HepG2 (cell line): ENCODE results near the gene ODC1. TPM values are rescaled to one million over a fixed set of nuclear protein-coding genes. Genes with fewer than 3 reads are reported as not detected.

Experiments
- ATF7-NPFF ChIP-seq: sonication (generic); formaldehyde crosslinking; IDR thresholded peaks from 2 replicates; pipeline ENCODE4 v1.8.1; 2023; ENCODE audit warnings: mild to moderate bottlenecking, low read depth, missing genetic modification reagents, moderate library complexity
- ATM ChIP-seq: fragments of 450-650 bp; IDR thresholded peaks from 2 replicates; pipeline ENCODE4 v1.7.1; 2017; ENCODE audit warnings: mild to moderate bottlenecking, borderline replicate concordance
- ERF ChIP-seq: IDR thresholded peaks from 2 replicates; pipeline ENCODE4 v1.6.1; 2018; ENCODE audit warnings: missing biosample characterization, missing genetic modification reagents
- HNF4A ChIP-seq: sonication (generic); formaldehyde crosslinking; IDR thresholded peaks from 2 replicates; pipeline ENCODE4 v1.4.0; 2020; ENCODE audit warnings: missing genetic modification reagents
- HNF4G ChIP-seq, 2 experiments: sonication (generic) in 1 of 2; formaldehyde crosslinking in 1 of 2; IDR thresholded peaks; 2 replicates each; pipeline versions ENCODE4 v1.4.0 to v1.6.1; 2011 to 2020; ENCODE audit warnings: borderline replicate concordance in 2 of 2, low read depth in 2 of 2, mild to moderate bottlenecking in 2 of 2, low read length in 1 of 2, missing genetic modification reagents in 1 of 2, moderate library complexity in 1 of 2
- KAT8 ChIP-seq: IDR thresholded peaks from 2 replicates; pipeline ENCODE4 v1.6.1; 2016; ENCODE audit warnings: missing genetic modification reagents, missing compliant biosample characterization
- NONO ChIP-seq, 2 experiments: fragments of 450-650 bp in 1 of 2; sonication (generic) in 1 of 2; formaldehyde crosslinking in 1 of 2; IDR thresholded peaks in 1 of 2; conservative IDR thresholded peaks in 1 of 2; 2 replicates each; pipeline versions ENCODE4 v1.6.1 to v1.8.0; 2017 to 2022; ENCODE audit warnings: mild to moderate bottlenecking in 1 of 2, missing genetic modification reagents in 1 of 2, moderate library complexity in 1 of 2
- POLR2G ChIP-seq: fragments of 200-400 bp; formaldehyde crosslinking; IDR thresholded peaks from 2 replicates; pipeline ENCODE4 v1.6.1; 2018; ENCODE audit warnings: mild to moderate bottlenecking, low read depth, low read length, moderate library complexity
- RFXAP ChIP-seq: sonication (generic); formaldehyde crosslinking; IDR thresholded peaks from 2 replicates; pipeline ENCODE4 v1.4.0; 2020; ENCODE audit warnings: missing genetic modification reagents, borderline replicate concordance
- SP4 ChIP-seq: sonication (generic); formaldehyde crosslinking; IDR thresholded peaks from 2 replicates; pipeline ENCODE4 v1.8.1; 2023; ENCODE audit warnings: mild to moderate bottlenecking, missing genetic modification reagents
- TEAD3 ChIP-seq: optimal IDR thresholded peaks from 2 replicates; pipeline ENCODE3; 2016; ENCODE audit warnings: borderline replicate concordance
- TGIF2 ChIP-seq: IDR thresholded peaks from 2 replicates; pipeline ENCODE4 v1.6.1; 2016; ENCODE audit warnings: control low read depth, missing compliant biosample characterization
- YY1 ChIP-seq: IDR thresholded peaks from 2 replicates; pipeline ENCODE4 v1.6.1; 2011; ENCODE audit warnings: low read length, low read depth, moderate library complexity, mild to moderate bottlenecking; ENCODE audit not compliant: insufficient read depth, insufficient replicate concordance
- ZFP41 ChIP-seq: sonication (generic); formaldehyde crosslinking; IDR thresholded peaks from 2 replicates; pipeline ENCODE4 v1.4.0; 2020; ENCODE audit warnings: mild to moderate bottlenecking, missing genetic modification reagents, borderline replicate concordance
- ZNF264 ChIP-seq: sonication (generic); formaldehyde crosslinking; IDR thresholded peaks from 2 replicates; pipeline ENCODE4 v1.4.0; 2020; ENCODE audit warnings: missing genetic modification reagents
- ZNF337 ChIP-seq: sonication (generic); formaldehyde crosslinking; IDR thresholded peaks from 2 replicates; pipeline ENCODE4 v1.5.1; 2020; ENCODE audit warnings: missing genetic modification reagents, low read depth, mild to moderate bottlenecking, borderline replicate concordance
- ZNF720 ChIP-seq: sonication (generic); formaldehyde crosslinking; IDR thresholded peaks from 2 replicates; pipeline ENCODE4 v1.4.0; 2020; ENCODE audit warnings: missing genetic modification reagents
- polyA plus RNA-seq, 8 experiments: library from polyadenylated mRNA; depleted of rRNA in 3 of 8; stranded (reverse) in 7 of 8; unstranded in 1 of 8; fragments of >200 nt; fragmentation: Illumina TruSeq in 4 of 8; extraction: Trizol in 4 of 8; gene quantifications; 2 replicates each; pipeline versions ENCODE4 v1.2.1 to v1.2.3, GENCODE V29; 2011 to 2016; ENCODE audit warnings: low read depth in 4 of 8, missing spikeins in 1 of 8, mixed read lengths in 1 of 8; ENCODE audit not compliant: insufficient read depth in 1 of 8
- total RNA-seq, 5 experiments: library from RNA; depleted of rRNA; stranded (reverse); fragments of >200 nt; fragmentation: Illumina TruSeq; extraction: Trizol; gene quantifications; 2 replicates each; pipeline ENCODE4 v1.2.3, GENCODE V29; 2016; ENCODE audit warnings: low read depth in 1 of 5
- TF ChIP-seq, protein P1 (sequence below): sonication (generic); formaldehyde crosslinking; IDR thresholded peaks from 2 replicates; pipeline ENCODE4 v1.4.0; 2020; ENCODE audit warnings: mild to moderate bottlenecking, missing genetic modification reagents
- TF ChIP-seq, protein P2 (sequence below): sonication (generic); formaldehyde crosslinking; IDR thresholded peaks from 2 replicates; pipeline ENCODE4 v1.5.0; 2020; ENCODE audit warnings: mild to moderate bottlenecking, missing genetic modification reagents
- TF ChIP-seq, protein P3 (sequence below): sonication (generic); formaldehyde crosslinking; IDR thresholded peaks from 2 replicates; pipeline ENCODE4; 2020; ENCODE audit warnings: missing genetic modification reagents, mild to moderate bottlenecking, borderline replicate concordance

The ODC1 gene
- total and polyA plus RNA-seq, 2 of the 13 experiments (the other 11 are each of a cell fraction or from before 2014, with no cell fraction given) = 142 to 371 TPM

DNA sequence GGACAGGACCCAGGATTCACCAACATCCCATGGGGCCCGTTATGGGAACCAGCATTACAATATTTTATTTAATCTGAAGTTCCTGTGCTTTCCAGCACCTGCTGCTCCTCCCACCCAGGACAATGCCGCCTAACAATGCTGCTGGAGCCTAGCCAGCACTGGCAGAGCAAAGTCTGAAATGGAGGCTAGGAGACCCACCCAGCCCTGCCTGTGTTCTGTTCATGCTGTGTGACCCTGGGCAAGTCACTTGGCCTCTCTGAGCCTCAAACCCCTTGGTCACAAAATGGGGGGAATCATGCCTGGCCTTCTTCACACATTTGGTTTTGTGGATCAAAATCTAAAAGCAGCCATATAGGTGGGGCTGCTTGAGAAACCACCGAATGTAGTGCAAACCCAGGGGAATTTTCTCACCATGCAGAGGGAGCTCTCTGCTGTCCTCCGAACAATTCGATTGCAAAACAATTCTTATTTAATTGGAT lies 38.5 kb upstream of the ODC1 start (continued):
- TF ChIP-seq, protein P1, sequence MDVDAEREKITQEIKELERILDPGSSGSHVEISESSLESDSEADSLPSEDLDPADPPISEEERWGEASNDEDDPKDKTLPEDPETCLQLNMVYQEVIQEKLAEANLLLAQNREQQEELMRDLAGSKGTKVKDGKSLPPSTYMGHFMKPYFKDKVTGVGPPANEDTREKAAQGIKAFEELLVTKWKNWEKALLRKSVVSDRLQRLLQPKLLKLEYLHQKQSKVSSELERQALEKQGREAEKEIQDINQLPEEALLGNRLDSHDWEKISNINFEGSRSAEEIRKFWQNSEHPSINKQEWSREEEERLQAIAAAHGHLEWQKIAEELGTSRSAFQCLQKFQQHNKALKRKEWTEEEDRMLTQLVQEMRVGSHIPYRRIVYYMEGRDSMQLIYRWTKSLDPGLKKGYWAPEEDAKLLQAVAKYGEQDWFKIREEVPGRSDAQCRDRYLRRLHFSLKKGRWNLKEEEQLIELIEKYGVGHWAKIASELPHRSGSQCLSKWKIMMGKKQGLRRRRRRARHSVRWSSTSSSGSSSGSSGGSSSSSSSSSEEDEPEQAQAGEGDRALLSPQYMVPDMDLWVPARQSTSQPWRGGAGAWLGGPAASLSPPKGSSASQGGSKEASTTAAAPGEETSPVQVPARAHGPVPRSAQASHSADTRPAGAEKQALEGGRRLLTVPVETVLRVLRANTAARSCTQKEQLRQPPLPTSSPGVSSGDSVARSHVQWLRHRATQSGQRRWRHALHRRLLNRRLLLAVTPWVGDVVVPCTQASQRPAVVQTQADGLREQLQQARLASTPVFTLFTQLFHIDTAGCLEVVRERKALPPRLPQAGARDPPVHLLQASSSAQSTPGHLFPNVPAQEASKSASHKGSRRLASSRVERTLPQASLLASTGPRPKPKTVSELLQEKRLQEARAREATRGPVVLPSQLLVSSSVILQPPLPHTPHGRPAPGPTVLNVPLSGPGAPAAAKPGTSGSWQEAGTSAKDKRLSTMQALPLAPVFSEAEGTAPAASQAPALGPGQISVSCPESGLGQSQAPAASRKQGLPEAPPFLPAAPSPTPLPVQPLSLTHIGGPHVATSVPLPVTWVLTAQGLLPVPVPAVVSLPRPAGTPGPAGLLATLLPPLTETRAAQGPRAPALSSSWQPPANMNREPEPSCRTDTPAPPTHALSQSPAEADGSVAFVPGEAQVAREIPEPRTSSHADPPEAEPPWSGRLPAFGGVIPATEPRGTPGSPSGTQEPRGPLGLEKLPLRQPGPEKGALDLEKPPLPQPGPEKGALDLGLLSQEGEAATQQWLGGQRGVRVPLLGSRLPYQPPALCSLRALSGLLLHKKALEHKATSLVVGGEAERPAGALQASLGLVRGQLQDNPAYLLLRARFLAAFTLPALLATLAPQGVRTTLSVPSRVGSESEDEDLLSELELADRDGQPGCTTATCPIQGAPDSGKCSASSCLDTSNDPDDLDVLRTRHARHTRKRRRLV (CRISPR knock-in tag) = peak; percentile 36; the same call in 1 of the 2 replicates
- TF ChIP-seq ATM = no peak
- TF ChIP-seq HNF4A (CRISPR knock-in tag) = peak; percentile 33
- TF ChIP-seq ZNF720 (CRISPR knock-in tag) = no peak
- peak; percentile 71 for TF ChIP-seq HNF4G (IDR thresholded peaks at IDR 0.05; ENCODE audit: borderline replicate concordance, low read depth, low read length)
- no peak for TF ChIP-seq HNF4G (CRISPR knock-in tag; IDR thresholded peaks at IDR 0.05; ENCODE audit: borderline replicate concordance, low read depth)
- TF ChIP-seq, protein P2, sequence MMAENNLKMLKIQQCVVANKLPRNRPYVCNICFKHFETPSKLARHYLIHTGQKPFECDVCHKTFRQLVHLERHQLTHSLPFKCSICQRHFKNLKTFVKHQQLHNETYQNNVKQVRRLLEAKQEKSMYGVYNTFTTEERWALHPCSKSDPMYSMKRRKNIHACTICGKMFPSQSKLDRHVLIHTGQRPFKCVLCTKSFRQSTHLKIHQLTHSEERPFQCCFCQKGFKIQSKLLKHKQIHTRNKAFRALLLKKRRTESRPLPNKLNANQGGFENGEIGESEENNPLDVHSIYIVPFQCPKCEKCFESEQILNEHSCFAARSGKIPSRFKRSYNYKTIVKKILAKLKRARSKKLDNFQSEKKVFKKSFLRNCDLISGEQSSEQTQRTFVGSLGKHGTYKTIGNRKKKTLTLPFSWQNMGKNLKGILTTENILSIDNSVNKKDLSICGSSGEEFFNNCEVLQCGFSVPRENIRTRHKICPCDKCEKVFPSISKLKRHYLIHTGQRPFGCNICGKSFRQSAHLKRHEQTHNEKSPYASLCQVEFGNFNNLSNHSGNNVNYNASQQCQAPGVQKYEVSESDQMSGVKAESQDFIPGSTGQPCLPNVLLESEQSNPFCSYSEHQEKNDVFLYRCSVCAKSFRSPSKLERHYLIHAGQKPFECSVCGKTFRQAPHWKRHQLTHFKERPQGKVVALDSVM (CRISPR knock-in tag) = peak; percentile 83
- no peak for TF ChIP-seq ZNF264 (CRISPR knock-in tag)
- TF ChIP-seq ATF7-NPFF (CRISPR knock-in tag) = no peak
- TF ChIP-seq RFXAP (CRISPR knock-in tag) = 0 out of 2 replicates have a peak, but pooled peaks have one; percentile 14
- TF ChIP-seq SP4 (CRISPR knock-in tag) = peak; percentile 53; the same call in 1 of the 2 replicates
- 0 out of 2 replicates have a peak, but pooled peaks have one; percentile 3 for TF ChIP-seq KAT8 (CRISPR knock-in tag)
- no peak for TF ChIP-seq POLR2G
- 0 out of 2 replicates have a peak, but pooled peaks have one; percentile 55 for TF ChIP-seq ZNF337
- peak; percentile 7 for TF ChIP-seq YY1
- no peak for TF ChIP-seq ERF
- 0 out of 2 replicates have a peak, but pooled peaks have one; percentile 4 for TF ChIP-seq TGIF2
- TF ChIP-seq, protein P3, sequence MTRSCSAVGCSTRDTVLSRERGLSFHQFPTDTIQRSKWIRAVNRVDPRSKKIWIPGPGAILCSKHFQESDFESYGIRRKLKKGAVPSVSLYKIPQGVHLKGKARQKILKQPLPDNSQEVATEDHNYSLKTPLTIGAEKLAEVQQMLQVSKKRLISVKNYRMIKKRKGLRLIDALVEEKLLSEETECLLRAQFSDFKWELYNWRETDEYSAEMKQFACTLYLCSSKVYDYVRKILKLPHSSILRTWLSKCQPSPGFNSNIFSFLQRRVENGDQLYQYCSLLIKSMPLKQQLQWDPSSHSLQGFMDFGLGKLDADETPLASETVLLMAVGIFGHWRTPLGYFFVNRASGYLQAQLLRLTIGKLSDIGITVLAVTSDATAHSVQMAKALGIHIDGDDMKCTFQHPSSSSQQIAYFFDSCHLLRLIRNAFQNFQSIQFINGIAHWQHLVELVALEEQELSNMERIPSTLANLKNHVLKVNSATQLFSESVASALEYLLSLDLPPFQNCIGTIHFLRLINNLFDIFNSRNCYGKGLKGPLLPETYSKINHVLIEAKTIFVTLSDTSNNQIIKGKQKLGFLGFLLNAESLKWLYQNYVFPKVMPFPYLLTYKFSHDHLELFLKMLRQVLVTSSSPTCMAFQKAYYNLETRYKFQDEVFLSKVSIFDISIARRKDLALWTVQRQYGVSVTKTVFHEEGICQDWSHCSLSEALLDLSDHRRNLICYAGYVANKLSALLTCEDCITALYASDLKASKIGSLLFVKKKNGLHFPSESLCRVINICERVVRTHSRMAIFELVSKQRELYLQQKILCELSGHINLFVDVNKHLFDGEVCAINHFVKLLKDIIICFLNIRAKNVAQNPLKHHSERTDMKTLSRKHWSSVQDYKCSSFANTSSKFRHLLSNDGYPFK (CRISPR knock-in tag) = no peak
- peak; percentile 30 for TF ChIP-seq TEAD3 (CRISPR knock-in tag)
- TF ChIP-seq NONO (IDR thresholded peaks at IDR 0.05) = no peak
- TF ChIP-seq NONO (CRISPR knock-in tag; conservative IDR thresholded peaks at IDR 0.05) = no peak; the same call in 1 of the 2 replicates
- TF ChIP-seq ZFP41 = peak; percentile 55; the same call in 1 of the 2 replicates
